Measurements from ENCODE around the gene TPRX2.
"Not testable (repeated sequence)": the region's sequence is repeated elsewhere in the genome, so short reads cannot be mapped to it uniquely, and the experiment has no call there.

TPRX2 gene

GRCh38 chr19:47863514-47863936 is 4.5 kb downstream of the TPRX2 start:
- peak; percentile 89 for DNase-seq

- no peak for DNase-seq
Measured at GRCh38 chr19:47865166-47865565, 6.1 kb downstream of the TPRX2 start.

GRCh38 chr19:47878906-47879305 is 19.9 kb downstream of the TPRX2 start:
- DNase-seq: no peak

- DNase-seq: not testable (repeated sequence)
Measured at GRCh38 chr19:47879385-47879784, 20.4 kb downstream of the TPRX2 start.

- DNase-seq: no peak
Measured at GRCh38 chr19:47881757-47882156, 22.7 kb downstream of the TPRX2 start.

- no peak for DNase-seq
Measured at GRCh38 chr19:47882890-47883289, 23.9 kb downstream of the TPRX2 start.

- DNase-seq: no peak
Measured at GRCh38 chr19:47885067-47885463, 26.0 kb downstream of the TPRX2 start.

GRCh38 chr19:47886010-47886559 is 27.1 kb downstream of the TPRX2 start, which contains the start of gene SULT2A1:
Gene SULT2A1, minus strand, starts transcription at chr19:47886315. Its CDS starts 58 bp downstream, at chr19:47886257.
- DNase-seq: no peak

- no peak for DNase-seq
Measured at GRCh38 chr19:47890865-47891621, 32.0 kb downstream of the TPRX2 start.

GRCh38 chr19:47891622-47891922 is 32.5 kb downstream of the TPRX2 start:
- no peak for DNase-seq

- DNase-seq: no peak
Measured at GRCh38 chr19:47891923-47892666, 33.1 kb downstream of the TPRX2 start.

- no peak for DNase-seq
Measured at GRCh38 chr19:47895165-47895782, 36.2 kb downstream of the TPRX2 start.

- DNase-seq: no peak
Measured at GRCh38 chr19:47896019-47896418, 37.0 kb downstream of the TPRX2 start.

- no peak for DNase-seq
Measured at GRCh38 chr19:47896773-47897172, 37.7 kb downstream of the TPRX2 start.

GRCh38 chr19:47897861-47898260 is 38.8 kb downstream of the TPRX2 start:
- DNase-seq: no peak

GRCh38 chr19:47899335-47899734 is 40.3 kb downstream of the TPRX2 start:
- no peak for DNase-seq

- no peak for DNase-seq
Measured at GRCh38 chr19:47901370-47901769, 42.3 kb downstream of the TPRX2 start.

- peak; percentile 73 for DNase-seq
Measured at GRCh38 chr19:47909350-47909749, 50.3 kb downstream of the TPRX2 start.

GRCh38 chr19:47910191-47910590 is 51.2 kb downstream of the TPRX2 start:
- not testable (repeated sequence) for DNase-seq
